Esophagus squamous epithelium (tissue), 5 donors: ENCODE measurements around the gene GMPPB. TPM values are rescaled to one million over a fixed set of nuclear protein-coding genes. Genes with fewer than 3 reads are reported as not detected.
A peak's percentile ranks its signal among the peaks of the same experiment; 100 is the strongest.

Source experiments
- DNase-seq: peaks from one replicate; lab custom pipeline; 2025; lab: John Stamatoyannopoulos, UW
- H3K27ac ChIP-seq, 4 donors: fragments of 200-600 bp; sonication (generic); one replicate each; pipeline ENCODE4 v1.5.1; 2016 to 2019; ENCODE audit warnings: mild to moderate bottlenecking in 1 of 4
- H3K27me3 ChIP-seq, 4 donors: fragments of 200-600 bp; sonication (generic); 1 replicate in 3 of 4; 2 replicates in 1 of 4; pipeline versions ENCODE4 v1.5.1 to v1.6.0; 2017 to 2021; ENCODE audit warnings: antibody characterized with exemption in 1 of 4
- H3K36me3 ChIP-seq, 3 donors: fragments of 200-600 bp; sonication (generic); one replicate each; pipeline ENCODE4 v1.5.1; 2016 to 2019
- H3K4me1 ChIP-seq, 3 donors: fragments of 200-600 bp; sonication (generic); one replicate each; pipeline ENCODE4 v1.5.1; 2017 to 2019
- H3K4me3 ChIP-seq, 4 donors: fragments of 200-600 bp; sonication (generic); 1 replicate in 3 of 4; 2 replicates in 1 of 4; pipeline ENCODE4 v1.5.1; 2016 to 2019; ENCODE audit warnings: mild to moderate bottlenecking in 2 of 4, moderate library complexity in 1 of 4
- H3K9me3 ChIP-seq, 3 donors: fragments of 200-600 bp; sonication (generic); one replicate each; pipeline ENCODE4 v1.5.1; 2016 to 2019
- POLR2A ChIP-seq, 4 donors: fragments of 450-650 bp; IDR thresholded peaks; one replicate each; pipeline ENCODE4 v1.6.1; 2017; ENCODE audit warnings: antibody characterized with exemption in 4 of 4, mild to moderate bottlenecking in 4 of 4, moderate library complexity in 3 of 4
- WGBS, 2 donors: methylation state at CpG; one replicate each; pipeline ENCODE4 v1.1.5; 2018; 5-methylcytosine and 5-hydroxymethylcytosine counted together
- intact Hi-C: fragments of 100-400 bp; cut with DNase I; formaldehyde crosslinking; loops from one replicate; pipeline ENCODE4 v1.15.0; 2022
- total RNA-seq, 4 donors: library from RNA; depleted of rRNA; stranded (reverse); fragments of >200 nt; gene quantifications; one replicate each; pipeline ENCODE4 v1.1.0, GENCODE V29; 2016
- TF ChIP-seq, protein P1 (sequence below), 6 experiments: fragments of 450-650 bp in 4 of 6; fragments of 200-600 bp in 2 of 6; sonication (generic) in 2 of 6; IDR thresholded peaks; one replicate each; pipeline ENCODE4 v1.5.1; 2016 to 2019; ENCODE audit warnings: antibody characterized with exemption in 6 of 6, mild to moderate bottlenecking in 4 of 6, moderate library complexity in 4 of 6
- donor health status: DM: yes; HTN: yes; CAD: no.

Gene GMPPB
- total RNA-seq, 4 donors from 2014 or later: 17.7 to 49.7 (median 33.8) TPM

GRCh38 chr3:49721896-49722781 lies 1.6 kb downstream of the GMPPB start:
- intact Hi-C loops: no loop called here
- TF ChIP-seq POLR2A (IDR thresholded peaks at IDR 0.05): no peak
- TF ChIP-seq, protein P1, sequence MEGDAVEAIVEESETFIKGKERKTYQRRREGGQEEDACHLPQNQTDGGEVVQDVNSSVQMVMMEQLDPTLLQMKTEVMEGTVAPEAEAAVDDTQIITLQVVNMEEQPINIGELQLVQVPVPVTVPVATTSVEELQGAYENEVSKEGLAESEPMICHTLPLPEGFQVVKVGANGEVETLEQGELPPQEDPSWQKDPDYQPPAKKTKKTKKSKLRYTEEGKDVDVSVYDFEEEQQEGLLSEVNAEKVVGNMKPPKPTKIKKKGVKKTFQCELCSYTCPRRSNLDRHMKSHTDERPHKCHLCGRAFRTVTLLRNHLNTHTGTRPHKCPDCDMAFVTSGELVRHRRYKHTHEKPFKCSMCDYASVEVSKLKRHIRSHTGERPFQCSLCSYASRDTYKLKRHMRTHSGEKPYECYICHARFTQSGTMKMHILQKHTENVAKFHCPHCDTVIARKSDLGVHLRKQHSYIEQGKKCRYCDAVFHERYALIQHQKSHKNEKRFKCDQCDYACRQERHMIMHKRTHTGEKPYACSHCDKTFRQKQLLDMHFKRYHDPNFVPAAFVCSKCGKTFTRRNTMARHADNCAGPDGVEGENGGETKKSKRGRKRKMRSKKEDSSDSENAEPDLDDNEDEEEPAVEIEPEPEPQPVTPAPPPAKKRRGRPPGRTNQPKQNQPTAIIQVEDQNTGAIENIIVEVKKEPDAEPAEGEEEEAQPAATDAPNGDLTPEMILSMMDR (IDR thresholded peaks at IDR 0.05): no peak
- H3K27ac ChIP-seq: peak overlapping the region in 3 of 4 donors; percentile 99 to 100 (median 99)
- WGBS, 2 donors: 44 to 87% methylated on average over 4 to 6 of the region's 26 CpGs
- no peaks in the 10 kb centered on the region for H3K27me3 ChIP-seq
- peaks cover 4 to 50% (median 9%) of the 10 kb centered on the region in 3 donors for H3K36me3 ChIP-seq
- peaks cover 33 to 84% (median 34%) of the 10 kb centered on the region in 3 donors for H3K4me1 ChIP-seq
- peak overlapping the region in 3 of 4 donors; percentile 98 to 100 (median 99) for H3K4me3 ChIP-seq
- no peak for DNase-seq
- no peaks in the 10 kb centered on the region for H3K9me3 ChIP-seq

DNA sequence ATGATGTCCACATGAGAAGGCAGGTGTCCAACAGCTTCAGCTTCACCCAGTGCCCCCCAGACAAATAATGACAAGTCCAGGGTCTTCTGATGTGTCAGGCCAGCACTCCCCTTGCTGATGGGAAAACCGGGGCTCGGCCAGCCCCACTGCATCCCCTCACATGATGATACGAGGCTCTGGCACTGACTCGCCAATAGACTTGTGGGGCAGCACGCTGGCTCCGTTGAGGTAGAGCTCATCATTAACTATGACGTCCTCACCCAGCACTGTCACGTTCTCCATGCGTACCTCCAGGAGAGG lies 2.2 kb downstream of the GMPPB start:
- WGBS, 2 donors: no CpG with 5 or more reads among the region's 9 CpGs
- peaks cover 0 to 50% (median 9%) of the 10 kb centered on the region in 3 donors for H3K36me3 ChIP-seq
- intact Hi-C loops: no loop called here
- no peaks in the 10 kb centered on the region for H3K27me3 ChIP-seq
- H3K4me1 ChIP-seq: peaks cover 33 to 81% (median 34%) of the 10 kb centered on the region in 3 donors
- no peak for DNase-seq
- no peaks in the 10 kb centered on the region for H3K9me3 ChIP-seq
- no peak for TF ChIP-seq POLR2A (IDR thresholded peaks at IDR 0.05)
- TF ChIP-seq, protein P1 (IDR thresholded peaks at IDR 0.05): no peak
- H3K4me3 ChIP-seq: no peak overlapping the region
- H3K27ac ChIP-seq: no peak overlapping the region

DNA sequence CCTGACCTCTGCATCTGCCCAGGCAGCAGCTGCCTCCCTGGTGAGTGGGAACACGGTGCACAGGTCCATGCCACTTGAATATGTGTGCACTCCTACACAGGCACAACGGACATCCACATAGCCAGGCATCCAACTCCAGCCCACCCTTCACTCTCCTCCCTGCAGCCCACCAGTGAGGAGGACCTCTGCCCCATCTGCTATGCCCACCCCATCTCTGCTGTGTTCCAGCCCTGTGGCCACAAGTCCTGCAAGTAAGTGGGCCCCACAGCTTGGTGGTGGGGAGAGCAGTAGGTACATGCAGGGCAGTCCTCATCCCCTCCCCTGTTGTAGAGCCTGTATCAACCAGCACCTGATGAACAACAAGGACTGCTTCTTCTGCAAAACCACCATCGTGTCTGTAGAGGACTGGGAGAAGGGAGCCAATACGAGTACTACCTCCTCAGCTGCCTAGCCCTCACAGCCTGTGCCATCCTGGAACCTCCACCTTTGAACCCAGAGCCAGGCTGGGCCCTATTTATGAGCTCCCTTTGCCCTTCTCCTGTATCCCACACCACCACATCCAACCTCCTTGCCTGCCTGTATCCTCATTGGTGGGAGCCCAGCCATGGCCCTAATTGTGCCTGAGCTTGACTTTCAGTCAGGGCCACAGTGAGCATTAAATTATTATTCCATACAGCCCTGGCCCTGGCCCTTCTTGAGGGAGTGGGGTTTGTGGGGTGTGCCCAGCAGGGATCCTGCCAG lies 2.7 kb downstream of the GMPPB start:
- no peak for DNase-seq
- WGBS, 2 donors: 59 to 76% methylated on average over 4 of the region's 4 CpGs
- Histone ChIP-seq H3K4me1 (peaks cover 33 to 79% (median 34%) of the 10 kb centered on the region in 3 donors), H3K27me3 (no peaks in the 10 kb centered on the region), H3K9me3 (no peaks in the 10 kb centered on the region), H3K4me3 (no peak overlapping the region), H3K27ac (no peak overlapping the region), H3K36me3 (peaks cover 0 to 50% (median 9%) of the 10 kb centered on the region in 3 donors)
- intact Hi-C loops: no loop called here
- TF ChIP-seq, protein P1 (IDR thresholded peaks at IDR 0.05): no peak
- TF ChIP-seq POLR2A (IDR thresholded peaks at IDR 0.05): no peak

- Histone ChIP-seq H3K27me3 (no peaks in the 10 kb centered on the region), H3K9me3 (no peaks in the 10 kb centered on the region), H3K36me3 (peaks cover 0 to 55% (median 9%) of the 10 kb centered on the region in 3 donors), H3K27ac (peak within 1 kb of the TSS; percentile 61 to 83 (median 72)), H3K4me3 (peak within 1 kb of the TSS; percentile 30 to 75 (median 53)), H3K4me1 (peaks cover 28 to 64% (median 29%) of the 10 kb centered on the region in 3 donors)
- intact Hi-C loops: no loop called here
- peak; percentile 76 for DNase-seq
- TF ChIP-seq POLR2A (IDR thresholded peaks at IDR 0.05): peak in 3 of 4 donors; percentile 78 to 83 (median 79)
- TF ChIP-seq, protein P1 (IDR thresholded peaks at IDR 0.05): peak; percentile 28 to 64 (median 50)
- WGBS, 2 donors: 0 to 6% methylated on average over 7 to 8 of the region's 50 CpGs
Measured at GRCh38 chr3:49719214-49719884, 4.4 kb downstream of the GMPPB start, which contains the start of gene AMIGO3. Gene AMIGO3, minus strand, starts transcription at chr3:49719684. Its CDS starts 219 bp downstream, at chr3:49719465.
